CD4-positive, alpha-beta T cell treated with Interleukin-6 for 4 hours (primary cell): ENCODE measurements around the gene ZFAND5.

Experiments
- DNase-seq: peaks from one replicate; pipeline ENCODE4 v3.0.0-alpha.2; 2020; ENCODE audit warnings: mixed read lengths

ZFAND5 gene, protein sequence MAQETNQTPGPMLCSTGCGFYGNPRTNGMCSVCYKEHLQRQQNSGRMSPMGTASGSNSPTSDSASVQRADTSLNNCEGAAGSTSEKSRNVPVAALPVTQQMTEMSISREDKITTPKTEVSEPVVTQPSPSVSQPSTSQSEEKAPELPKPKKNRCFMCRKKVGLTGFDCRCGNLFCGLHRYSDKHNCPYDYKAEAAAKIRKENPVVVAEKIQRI

DNA sequence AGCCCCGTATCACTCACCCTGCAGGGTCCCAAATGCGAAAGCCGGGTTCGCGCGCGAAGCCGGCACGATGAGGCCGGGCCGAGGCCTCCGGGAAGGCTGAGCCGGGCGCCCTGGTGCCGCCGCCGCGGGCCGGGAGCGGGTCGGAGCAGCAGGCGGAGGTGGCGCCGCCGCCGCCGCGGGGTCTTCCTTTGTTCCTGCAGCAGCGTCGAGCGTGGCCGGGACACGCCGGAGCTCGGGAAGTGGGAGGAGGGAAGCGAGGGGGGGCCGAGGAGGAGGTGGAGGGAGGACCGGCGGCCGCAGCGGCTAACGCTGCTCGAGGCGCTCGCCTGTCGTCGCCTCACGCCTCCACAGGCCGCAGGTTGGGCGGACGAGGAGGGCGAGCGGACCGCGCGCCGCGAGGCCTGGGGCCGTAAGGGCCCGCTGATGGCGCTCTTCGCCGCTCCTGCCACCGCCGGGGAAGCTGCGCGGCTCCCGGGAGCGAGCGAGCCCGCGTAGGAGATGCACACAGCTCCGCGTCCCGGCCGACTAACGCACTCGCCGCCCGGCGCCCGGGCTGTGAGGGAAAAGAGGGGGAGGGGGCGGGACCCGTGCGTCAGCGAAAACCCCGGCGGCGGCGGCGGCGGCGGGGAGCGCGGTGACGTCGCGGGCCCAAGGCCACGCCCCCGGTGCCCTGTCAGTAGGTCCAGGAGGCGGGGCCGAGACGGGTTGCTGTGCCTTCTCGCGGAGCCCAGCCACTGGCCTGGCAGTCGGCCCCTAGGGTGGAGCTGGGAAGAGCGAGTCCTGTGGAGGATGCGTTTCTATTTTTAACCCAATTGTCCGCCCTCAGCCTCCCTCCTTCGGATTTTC, at the start of gene ZFAND5:
Gene ZFAND5, minus strand, starts transcription at position 530 of the 846 bp plus-strand sequence. CDS start 4,430 bp downstream, outside the sequence.
- peak; percentile 96 for DNase-seq

DNA sequence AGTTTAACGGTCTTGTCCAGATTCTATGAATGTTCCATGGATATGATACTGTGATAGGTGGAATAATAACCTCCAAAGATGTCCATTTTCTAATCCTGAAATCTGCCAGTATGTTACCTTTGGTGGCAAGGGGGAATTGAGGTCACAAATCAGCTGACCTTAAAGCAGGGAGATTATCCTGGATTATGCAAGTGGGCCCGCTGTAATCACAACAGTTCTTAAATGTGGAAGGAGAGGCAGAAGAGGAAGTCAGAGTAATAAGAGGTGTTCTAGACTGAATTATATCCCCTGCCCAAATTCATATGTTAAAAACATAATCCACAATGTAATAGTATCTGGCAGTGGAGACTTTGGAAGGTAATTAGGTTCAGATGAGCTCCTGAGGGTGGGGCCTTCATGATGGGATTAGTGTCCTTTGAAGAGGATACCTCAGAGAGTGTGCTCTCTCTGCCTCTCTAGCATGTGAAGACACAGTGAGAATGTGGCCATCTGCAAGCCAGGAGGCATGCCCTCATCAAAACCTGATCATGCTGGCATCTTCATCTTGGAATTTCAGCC, 47.6 kb upstream of the ZFAND5 start:
- DNase-seq, result no peak

DNA sequence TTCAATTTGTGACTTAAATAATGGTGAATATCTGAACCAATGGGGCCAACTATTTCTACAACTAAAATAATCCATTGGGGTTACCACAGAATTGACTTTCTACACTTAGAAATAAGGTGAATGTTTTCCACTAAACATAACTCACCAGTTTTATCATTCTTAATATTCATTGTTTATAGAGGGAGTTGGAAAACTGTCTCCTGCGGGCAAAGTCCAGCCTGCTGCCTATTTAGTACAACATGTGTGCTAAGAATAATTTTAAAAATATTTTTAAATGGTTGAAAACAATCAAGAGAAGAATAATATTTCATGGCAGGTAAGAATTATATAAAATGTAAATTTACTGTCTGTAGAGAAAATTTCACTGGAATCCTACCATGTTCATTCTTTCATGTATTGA, 45.2 kb upstream of the ZFAND5 start:
- no peak for DNase-seq

DNA sequence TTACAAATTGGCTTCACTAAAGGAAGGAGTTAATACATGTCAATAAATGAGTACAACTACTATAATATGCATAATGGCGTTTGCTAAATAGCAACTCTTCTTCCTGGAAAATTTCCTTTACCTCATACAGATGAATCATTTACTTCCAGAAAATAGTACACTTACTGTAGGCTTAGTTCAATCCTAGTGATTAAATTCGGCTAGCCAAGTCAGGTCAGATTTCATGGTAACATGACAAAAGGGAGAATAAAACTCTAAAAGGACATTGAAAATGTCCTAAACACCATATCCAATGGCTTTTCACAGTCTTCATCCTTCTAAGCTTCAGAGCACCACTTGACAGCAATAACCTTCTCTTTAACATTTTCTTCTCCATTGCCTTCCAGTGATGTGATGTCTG, 42.1 kb upstream of the ZFAND5 start:
- no peak for DNase-seq

DNA sequence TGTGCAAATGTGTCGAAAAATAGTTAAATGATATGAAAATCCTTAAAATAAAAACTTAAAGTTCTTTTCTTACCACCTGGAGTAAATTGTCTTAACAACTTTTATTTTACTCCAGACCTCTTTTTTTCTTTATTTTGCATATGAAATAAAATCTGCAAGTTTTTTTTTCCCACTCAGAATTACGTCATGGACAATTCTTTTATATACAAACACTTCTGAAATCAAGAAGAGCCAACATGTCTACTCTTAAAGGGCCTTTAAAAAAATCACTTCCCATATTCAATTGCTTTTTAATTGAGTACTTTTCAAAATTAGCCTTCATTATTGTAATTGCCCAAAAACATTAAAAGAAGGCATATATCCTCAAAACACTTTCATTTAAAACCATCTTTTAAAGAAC, 37.7 kb upstream of the ZFAND5 start:
- DNase-seq, result no peak

DNA sequence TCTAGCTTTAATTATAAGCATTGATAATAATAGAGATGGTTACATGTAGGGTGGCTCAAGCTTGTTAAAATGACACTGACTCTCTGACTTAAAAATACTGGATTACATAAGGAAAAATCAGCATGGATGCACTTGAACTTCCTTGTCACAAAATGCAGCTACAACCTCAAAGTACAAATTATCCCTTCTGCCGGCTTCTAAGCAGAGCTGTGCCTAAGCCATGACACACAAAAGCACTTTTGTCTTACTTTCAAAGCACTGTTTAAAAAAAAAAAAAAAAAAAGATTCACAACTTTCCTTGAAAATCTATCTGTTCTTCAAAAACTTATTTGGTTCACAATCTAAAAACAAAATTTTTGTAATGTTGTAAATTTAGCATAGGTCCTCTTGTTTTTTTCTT, 36.4 kb upstream of the ZFAND5 start:
- DNase-seq, result no peak

DNA sequence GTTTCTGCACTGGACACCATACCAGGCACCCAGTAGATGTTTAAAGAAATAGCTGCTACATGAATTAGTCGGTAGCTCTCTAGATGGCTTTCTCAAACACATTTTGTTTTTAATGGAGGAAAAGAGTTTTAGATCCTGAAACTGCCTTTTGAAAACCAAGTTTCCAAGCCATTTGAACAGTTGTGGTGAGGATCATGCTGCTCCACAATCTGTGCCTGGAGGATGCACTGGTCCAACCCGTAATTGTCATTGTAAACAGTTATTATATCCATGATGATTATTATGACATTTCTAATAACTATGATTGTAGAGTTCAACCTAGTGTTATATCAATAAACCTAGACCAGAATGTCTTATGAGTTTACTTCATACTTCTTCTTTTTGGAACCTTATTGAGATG, 35.9 kb upstream of the ZFAND5 start:
- DNase-seq, result no peak

DNA sequence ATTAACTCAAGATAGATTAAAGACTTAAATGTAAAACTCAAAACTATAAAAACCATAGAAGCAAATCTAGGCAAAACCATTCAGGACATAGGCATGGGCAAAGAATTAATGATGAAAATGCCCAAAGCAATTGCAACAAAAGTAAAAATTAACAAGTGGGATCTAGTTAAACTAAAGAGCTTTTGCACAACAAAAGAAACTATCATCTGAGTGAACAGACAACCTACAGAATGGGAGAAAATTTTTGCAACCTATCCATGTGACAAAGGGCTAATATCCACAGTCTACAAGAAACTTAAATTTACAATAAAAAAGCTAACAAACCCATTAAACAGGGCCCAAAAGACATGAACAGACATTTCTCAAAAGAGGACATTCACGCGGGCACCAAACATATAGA, 34.4 kb upstream of the ZFAND5 start:
- DNase-seq, result no peak

DNA sequence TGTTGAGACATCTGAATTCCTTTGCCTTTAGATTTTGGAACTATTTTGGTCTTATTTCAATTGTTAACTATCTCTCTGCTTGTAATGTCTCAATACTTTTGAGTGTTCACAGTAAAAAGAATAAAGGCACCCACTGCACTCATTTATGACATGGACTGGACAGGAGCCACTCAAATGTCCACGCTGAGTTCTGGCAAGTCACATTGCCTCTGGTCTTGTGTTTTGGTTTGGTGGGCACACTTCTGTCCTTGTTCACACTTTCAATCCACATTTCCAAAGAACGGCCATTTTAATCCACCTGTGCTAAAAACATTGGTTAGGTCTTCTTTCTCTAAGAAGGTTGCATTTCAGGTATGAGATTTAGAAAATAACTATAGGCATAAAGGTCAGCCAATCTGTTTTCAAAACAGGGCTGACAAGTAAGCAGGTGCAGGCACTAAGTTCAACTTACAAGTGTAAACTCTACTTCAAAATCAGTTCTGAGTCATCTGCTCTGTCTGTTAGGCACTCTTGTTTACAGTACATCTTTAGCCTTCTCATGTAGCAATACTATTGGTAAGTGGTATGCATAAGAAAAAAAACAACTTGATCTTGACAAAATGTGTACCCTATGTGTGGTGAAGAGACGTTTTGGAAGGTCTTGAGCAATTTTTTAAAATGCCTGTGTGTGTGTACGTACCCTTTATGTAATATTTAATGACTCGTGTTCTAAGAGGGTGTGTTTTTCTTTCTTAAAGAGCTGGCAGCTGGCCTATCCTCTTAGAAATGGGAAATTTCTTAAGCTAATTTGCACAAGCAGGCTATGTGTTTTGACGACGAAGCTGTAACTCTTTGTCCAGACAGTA, 31.5 kb upstream of the ZFAND5 start:
- DNase-seq, result no peak

DNA sequence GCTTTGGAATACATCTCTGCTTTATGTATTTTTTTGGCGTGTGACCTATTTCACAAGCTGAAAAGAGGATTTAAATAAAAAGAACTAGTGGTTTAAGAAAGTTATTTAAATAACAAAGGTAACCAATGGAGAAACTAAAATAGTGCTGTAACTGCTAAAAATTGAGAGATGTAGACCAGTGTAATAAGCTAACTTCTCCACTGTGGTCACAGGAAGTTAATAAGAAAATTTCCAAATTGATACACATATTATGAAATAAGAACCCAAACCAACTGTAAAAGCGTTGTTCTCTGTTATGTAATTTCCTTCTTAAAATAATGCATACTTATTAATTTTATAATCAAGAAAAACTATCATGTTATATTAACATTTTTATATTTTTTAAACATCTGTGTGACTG, 29.1 kb upstream of the ZFAND5 start:
- DNase-seq, result no peak

DNA sequence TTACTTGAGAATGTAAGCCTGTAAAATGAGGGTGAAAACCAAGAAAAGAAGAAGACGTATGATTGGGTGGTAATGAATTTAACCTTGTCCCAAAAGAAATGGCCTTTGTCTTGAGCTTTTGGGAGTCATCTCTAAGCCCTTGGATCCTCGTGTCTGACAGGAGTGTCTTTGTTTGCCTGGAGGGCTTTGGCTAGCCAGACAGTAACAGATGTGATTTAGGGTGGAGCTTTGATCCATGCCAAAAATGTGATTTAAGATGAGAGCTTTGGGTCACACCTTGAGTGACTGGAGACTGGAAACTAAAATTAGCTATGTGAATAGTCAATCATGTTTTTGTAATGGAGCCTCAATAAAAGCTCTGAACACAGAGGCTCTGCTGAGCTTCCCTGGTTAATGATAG, 25.9 kb upstream of the ZFAND5 start:
- DNase-seq, result no peak

DNA sequence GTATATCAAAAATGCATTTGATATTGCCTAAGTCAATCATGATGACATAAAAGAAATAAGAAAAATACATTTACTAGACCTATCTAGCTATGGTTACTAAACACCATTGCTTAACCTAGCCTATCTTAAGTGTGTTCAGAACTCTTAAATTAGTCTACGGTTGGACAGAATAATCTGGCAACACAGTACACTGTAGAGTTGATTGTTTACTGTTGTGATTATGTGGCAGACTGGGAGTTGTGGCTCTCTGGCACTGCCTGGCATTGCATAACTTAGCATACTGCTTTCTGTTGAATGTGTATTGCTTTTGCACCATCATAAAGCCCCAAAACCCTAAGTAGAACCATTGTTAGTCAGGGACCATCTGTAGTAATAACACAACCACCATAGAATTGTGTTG, 21.2 kb upstream of the ZFAND5 start:
- DNase-seq, result no peak

DNA sequence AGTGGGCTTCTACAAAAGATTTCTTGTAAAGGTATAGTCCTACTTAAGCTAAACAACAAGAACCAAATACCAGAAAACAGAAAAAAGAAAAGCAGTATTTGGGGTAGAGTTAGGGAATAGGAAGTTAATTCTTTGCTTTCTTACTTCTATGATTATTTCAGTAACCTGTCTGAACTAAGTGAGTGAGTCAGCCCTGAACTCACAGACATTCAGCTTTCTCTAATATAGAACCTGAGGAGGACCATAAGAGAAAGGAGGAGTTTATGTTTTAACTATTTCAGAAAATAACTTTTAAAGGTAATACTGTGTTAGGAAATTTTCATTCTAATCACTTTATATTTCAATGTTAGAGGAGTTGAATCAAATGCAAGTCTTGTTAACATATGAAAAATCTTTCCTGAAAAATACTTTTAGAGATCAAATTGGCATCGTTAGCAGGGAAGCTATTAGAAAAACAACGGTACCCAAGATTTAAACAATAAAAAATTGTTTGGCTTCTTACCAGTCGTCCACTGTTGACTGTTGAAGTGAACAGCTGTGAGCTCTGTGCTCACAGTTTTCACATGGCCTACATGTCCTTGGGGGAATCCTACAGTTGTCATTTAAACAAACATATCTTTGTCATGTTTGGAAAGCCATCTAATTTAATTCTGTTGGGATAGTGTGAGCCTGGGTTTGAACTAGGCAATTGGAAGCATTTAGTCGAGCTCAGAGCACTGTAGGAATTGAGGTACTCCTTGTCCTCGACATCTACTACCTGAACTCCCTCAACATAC, 19.9 kb upstream of the ZFAND5 start:
- DNase-seq, result no peak

DNA sequence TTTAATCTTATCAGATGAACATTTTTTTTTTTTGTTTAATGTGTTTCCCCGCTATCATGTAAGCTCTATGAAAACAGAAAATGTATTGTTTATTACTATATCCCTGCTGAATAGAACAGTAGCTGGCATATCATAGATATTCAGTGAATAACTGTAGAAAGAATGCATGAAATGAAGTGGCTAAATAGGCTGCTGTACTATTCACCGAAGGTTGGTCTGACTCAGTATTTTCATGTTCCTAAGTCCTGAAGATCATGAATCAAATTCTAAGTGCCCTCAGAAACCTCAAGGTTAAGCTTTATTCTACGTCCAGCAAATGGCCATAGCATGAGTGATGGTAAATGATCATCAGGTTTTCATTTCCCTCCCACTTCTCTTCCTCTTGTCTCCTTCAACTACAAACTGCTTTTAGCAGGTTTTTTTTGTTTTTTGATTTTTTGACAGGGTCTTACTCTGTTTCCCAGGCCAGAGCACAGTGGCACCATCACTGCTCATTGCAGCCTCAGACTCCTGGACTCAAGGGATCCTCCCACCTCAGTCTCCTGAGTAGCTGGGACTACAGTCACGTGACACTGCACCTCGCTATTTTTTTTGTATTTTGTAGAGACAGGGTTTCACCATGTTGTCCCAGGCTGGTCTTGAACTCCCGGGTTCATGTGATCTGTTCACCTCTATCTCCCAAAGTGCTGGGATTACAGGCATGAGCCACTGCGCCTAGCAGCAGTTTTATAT, 19.1 kb upstream of the ZFAND5 start:
- no peak for DNase-seq

DNA sequence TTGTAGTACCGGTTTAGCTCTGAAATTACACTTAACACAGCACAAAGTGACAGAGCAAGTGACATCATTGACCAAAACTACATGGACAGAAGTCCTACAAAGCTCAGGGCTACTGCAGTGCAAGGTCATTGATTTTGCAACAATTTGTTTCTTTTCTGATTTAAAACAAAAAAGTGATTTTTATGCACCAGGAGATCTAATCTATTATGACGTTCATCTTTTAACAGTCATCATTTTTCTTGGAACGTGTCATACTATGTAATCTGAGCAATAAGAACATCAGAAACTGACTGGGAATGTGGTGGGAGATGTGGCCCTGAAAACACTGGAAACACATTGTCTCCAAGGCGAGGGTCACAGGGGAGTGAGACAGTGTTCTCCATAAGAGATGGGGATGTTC, 17.4 kb upstream of the ZFAND5 start:
- no peak for DNase-seq

DNA sequence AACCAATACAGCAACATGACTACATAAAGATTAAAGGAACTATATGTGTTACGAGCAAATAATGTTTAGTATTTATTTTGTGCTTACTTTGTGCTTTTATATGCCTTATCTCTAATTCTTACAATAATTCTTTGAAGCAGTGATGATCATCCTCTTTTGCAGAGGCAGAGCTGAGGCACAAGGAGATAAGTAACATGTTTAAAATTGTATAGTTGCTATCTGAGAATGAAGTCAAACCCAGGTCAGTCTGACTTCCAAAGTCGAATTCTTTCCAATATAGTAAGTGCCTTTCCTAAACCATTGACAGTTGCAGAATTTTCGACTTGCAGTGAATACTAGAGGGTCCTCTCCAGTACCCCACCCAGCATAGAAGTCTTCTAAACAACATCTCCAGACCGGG, 12.0 kb upstream of the ZFAND5 start:
- DNase-seq, result no peak

DNA sequence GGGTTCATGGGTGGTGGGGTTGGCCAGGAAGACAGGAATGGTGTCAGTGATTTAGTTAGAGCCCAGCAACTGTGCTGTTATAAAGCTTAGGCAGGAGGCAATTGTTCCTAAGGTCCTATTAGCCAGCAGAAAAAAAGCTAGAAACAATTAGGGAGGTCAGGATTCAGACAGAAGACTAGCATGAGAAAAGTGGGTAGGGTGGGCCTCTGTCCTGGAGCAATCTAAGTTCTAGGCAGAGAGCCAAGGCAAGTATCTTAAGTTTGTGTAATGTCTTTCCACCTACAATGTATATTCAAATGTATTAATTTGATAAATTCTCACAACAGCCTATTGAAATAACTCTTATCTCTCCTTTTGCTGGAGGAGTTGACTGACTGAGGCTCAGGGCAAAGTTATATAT, 6.1 kb upstream of the ZFAND5 start:
- no peak for DNase-seq

DNA sequence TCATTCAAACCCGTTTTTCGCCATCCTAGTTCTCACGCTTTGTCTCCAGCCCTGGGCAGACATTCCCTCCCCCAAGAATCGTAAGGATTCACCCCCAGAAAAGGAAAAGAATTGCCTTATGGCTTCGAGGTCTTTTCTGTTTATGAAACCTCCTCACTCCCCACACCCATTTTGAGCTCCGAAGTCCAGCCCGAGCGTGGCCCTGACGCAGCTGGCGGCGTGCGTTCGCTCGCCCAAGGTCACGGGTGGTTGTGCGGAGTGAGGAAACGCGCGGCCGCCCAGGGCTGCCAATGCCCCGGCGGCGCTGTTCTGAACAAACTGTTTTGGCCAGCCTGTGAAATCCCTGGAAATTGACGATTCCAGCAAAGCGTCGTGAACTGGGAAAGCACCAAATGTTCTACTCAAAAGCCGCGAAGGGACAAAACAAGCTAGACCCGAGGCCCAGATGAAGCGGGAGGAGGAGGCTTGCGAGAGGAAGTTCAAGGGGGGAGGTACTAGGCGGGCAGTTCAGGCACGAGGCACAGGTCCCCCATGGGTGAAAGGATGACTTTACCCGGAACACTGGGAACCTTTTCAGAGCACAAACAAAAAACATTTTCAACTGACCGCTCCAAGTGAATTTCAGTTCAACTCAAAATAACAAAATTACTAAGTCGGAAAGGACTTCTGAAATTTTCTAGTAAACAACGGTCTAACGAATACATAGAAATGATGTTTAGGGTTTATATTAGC, 683 bp upstream of the ZFAND5 start:
- peak; percentile 71 for DNase-seq

DNA sequence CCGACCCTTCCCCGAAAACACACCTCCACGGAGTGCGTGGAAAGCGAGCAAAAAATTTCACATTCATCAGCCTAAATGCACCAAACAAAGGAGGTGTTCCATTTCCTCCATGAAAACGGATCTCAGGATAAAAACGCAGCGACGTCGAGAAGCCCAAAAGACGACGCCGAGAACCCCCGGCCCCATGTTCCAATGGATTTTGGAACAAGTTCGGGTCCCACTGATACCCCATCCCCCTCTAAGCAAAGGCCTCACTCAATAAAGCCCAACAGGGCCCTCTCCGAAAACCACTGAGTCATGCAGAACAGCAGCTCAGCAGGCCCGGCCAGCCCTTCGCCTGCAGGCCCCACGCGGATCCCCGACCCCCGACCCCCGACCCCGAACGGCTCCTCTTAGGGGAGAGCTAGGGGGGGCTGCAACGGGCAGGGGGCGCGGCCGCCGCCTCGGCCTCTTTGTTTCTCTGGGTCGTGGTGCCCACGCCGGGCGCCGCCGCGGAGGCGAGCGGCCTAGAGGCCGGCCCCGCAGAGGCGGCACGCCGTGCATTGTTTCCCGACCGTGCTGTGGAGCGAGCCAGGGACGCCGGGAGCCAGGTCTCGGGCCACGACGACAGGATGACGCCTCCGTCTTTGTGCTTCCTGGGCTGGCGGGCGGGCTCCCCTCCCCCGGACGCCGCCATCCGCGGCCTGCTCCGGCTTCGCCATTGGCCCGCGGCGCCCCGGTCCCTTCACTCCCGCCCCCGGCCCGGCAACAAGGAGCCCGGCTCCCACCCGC, 915 bp downstream of the ZFAND5 start:
- peak; percentile 81 for DNase-seq

DNA sequence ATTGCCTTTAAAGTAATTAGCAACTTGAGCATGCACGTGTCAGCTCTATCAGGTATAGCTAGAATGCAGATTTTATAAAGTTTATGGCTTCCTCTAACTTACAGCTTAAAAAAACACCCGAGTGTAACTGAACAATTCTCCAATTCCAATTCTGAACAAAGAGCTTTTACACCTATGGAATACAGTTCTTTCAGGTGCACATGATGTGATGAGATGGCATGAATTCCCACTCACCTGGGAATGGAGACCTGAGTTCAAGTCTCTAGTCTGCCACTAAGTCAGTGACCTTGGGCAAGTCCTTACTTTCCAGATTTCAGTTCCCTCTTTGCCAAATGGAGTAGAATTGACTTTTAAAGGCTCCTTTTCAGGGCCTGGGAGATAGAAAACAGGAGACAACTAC, 1.8 kb downstream of the ZFAND5 start:
- no peak for DNase-seq
